Parathyroid adenoma (tissue), 2 donors: ENCODE data around the gene RHEBL1.
"Not testable (repeated sequence)": the region's sequence is repeated elsewhere in the genome, so short reads cannot be mapped to it uniquely, and the experiment has no call there.

Source experiments
- H2AFZ ChIP-seq: fragments of 300-600 bp; sonication (generic); one replicate; pipeline ENCODE4 v1.7.0; 2017; ENCODE audit warnings: antibody characterized with exemption, mild to moderate bottlenecking
- H3K27ac ChIP-seq: fragments of 300-600 bp; sonication (generic); one replicate; pipeline ENCODE4 v1.7.0; 2017
- H3K27me3 ChIP-seq: fragments of 300-600 bp; sonication (generic); one replicate; pipeline ENCODE4 v1.7.0; 2017; ENCODE audit warnings: low read length; ENCODE audit not compliant: control insufficient read depth, insufficient read depth
- H3K36me3 ChIP-seq: fragments of 300-600 bp; sonication (generic); one replicate; pipeline ENCODE4 v1.7.0; 2017; ENCODE audit warnings: low read length; ENCODE audit not compliant: control insufficient read depth, insufficient read depth
- H3K4me1 ChIP-seq: fragments of 300-600 bp; sonication (generic); one replicate; pipeline ENCODE4 v1.7.0; 2017; ENCODE audit warnings: control low read depth
- H3K4me2 ChIP-seq: fragments of 300-600 bp; sonication (generic); one replicate; pipeline ENCODE4 v1.7.0; 2017; ENCODE audit warnings: low read length
- H3K4me3 ChIP-seq: fragments of 300-600 bp; sonication (generic); one replicate; pipeline ENCODE4 v1.7.0; 2017; ENCODE audit warnings: low read depth, low read length
- H3K79me2 ChIP-seq: fragments of 300-600 bp; sonication (generic); one replicate; pipeline ENCODE4 v1.7.0; 2017; ENCODE audit warnings: control low read depth
- H3K9ac ChIP-seq: fragments of 300-600 bp; sonication (generic); one replicate; pipeline ENCODE4 v1.7.0; 2017; ENCODE audit warnings: mild to moderate bottlenecking
- H3K9me3 ChIP-seq: fragments of 300-600 bp; sonication (generic); one replicate; pipeline ENCODE4 v1.7.0; 2017; ENCODE audit warnings: low read length; ENCODE audit not compliant: control insufficient read depth
- TF ChIP-seq, protein P1 (sequence below): fragments of 300-600 bp; sonication (generic); IDR thresholded peaks from one replicate; pipeline ENCODE4 v1.7.0; 2017; ENCODE audit warnings: antibody characterized with exemption, mild to moderate bottlenecking
- donor health status: primary hyperparathyroidism.

The RHEBL1 gene

DNA sequence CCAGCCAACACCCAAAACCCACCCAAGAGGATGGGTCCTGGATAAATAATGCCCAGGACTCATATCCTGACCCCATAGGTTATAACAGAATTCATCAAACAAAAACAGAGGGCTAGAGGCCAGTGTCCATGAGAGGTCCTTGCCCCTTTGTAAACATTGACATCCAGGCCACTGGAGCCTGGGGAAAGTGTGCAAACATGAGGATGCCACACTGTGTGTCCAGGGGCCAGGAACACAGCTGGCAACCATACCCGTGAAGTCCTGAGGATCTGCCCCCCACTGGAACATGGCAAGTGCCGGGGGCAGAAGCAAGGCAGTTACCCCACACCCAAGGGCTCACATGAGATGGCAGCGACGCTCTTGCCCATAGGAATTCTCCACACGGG, 5.0 kb downstream of the RHEBL1 start:
- Histone ChIP-seq H3K27me3 (no peaks in the 10 kb centered on the region), H3K9me3 (no peaks in the 10 kb centered on the region), H3K9ac (no peak overlapping the region), H3K4me3 (no peak overlapping the region), H3K4me1 (no peaks in the 10 kb centered on the region), H2AFZ (no peak overlapping the region), H3K4me2 (no peak overlapping the region), H3K27ac (no peak overlapping the region), H3K79me2 (peaks cover 6% of the 10 kb centered on the region), H3K36me3 (no peaks in the 10 kb centered on the region)
- TF ChIP-seq, protein P1, sequence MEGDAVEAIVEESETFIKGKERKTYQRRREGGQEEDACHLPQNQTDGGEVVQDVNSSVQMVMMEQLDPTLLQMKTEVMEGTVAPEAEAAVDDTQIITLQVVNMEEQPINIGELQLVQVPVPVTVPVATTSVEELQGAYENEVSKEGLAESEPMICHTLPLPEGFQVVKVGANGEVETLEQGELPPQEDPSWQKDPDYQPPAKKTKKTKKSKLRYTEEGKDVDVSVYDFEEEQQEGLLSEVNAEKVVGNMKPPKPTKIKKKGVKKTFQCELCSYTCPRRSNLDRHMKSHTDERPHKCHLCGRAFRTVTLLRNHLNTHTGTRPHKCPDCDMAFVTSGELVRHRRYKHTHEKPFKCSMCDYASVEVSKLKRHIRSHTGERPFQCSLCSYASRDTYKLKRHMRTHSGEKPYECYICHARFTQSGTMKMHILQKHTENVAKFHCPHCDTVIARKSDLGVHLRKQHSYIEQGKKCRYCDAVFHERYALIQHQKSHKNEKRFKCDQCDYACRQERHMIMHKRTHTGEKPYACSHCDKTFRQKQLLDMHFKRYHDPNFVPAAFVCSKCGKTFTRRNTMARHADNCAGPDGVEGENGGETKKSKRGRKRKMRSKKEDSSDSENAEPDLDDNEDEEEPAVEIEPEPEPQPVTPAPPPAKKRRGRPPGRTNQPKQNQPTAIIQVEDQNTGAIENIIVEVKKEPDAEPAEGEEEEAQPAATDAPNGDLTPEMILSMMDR: no peak

DNA sequence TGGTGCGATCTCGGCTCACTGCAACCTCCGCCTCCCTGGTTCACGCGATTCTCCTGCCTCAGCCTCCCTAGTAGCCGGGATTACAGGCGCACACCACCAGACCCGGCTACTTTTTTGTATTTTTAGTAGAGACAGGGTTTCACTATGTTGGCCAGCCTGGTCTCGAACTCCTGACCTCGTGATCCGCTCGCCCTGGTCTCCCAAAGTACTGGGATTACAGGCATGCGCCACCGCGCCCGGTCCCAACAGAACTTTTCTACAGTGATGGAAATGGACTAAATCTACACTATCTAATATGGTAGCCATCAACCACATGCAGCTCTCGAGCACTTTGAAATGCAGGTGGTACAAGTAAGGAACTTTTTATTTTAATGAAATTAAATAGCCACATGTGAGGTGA, 7.9 kb downstream of the RHEBL1 start:
- not testable (repeated sequence) for H3K36me3 ChIP-seq, H3K4me3 ChIP-seq, H3K9me3 ChIP-seq, H3K27me3 ChIP-seq, H3K27ac ChIP-seq, H2AFZ ChIP-seq, H3K9ac ChIP-seq, H3K4me2 ChIP-seq
- Histone ChIP-seq H3K4me1 (peaks cover 20% of the 10 kb centered on the region), H3K79me2 (peaks cover 33% of the 10 kb centered on the region)

DNA sequence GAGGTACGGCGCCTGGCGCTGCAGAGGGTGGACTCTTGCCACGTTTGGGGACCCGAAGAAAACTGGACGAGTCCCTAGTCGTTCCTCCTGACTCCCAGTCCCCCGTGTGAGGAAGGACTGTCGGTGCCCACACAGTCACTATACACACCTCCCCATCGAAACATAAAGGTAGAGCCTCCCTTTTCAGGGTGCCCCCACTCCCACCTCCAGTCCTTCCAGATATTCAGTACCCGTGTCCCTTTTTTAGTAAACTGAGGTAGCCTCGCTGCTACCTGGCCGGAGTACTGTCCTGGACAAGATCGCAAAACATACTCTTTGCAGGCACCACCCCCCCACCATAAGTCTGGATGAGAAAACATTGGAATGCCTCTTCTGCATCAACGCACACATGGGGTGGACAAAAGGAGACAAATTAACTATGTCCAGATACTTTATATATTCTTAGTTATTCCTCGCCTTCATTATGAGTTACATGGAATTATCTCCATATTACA, 8.6 kb downstream of the RHEBL1 start:
- peak overlapping the region; percentile 89 for H3K4me3 ChIP-seq
- peaks cover 40% of the 10 kb centered on the region for H3K79me2 ChIP-seq
- H3K36me3 ChIP-seq: no peaks in the 10 kb centered on the region
- peak overlapping the region; percentile 98 for H3K27ac ChIP-seq
- H2AFZ ChIP-seq: peak overlapping the region; percentile 100
- no peaks in the 10 kb centered on the region for H3K9me3 ChIP-seq
- H3K9ac ChIP-seq: no peak overlapping the region
- peak overlapping the region; percentile 97 for H3K4me2 ChIP-seq
- TF ChIP-seq, protein P1: no peak
- H3K4me1 ChIP-seq: peaks cover 28% of the 10 kb centered on the region
- no peaks in the 10 kb centered on the region for H3K27me3 ChIP-seq

DNA sequence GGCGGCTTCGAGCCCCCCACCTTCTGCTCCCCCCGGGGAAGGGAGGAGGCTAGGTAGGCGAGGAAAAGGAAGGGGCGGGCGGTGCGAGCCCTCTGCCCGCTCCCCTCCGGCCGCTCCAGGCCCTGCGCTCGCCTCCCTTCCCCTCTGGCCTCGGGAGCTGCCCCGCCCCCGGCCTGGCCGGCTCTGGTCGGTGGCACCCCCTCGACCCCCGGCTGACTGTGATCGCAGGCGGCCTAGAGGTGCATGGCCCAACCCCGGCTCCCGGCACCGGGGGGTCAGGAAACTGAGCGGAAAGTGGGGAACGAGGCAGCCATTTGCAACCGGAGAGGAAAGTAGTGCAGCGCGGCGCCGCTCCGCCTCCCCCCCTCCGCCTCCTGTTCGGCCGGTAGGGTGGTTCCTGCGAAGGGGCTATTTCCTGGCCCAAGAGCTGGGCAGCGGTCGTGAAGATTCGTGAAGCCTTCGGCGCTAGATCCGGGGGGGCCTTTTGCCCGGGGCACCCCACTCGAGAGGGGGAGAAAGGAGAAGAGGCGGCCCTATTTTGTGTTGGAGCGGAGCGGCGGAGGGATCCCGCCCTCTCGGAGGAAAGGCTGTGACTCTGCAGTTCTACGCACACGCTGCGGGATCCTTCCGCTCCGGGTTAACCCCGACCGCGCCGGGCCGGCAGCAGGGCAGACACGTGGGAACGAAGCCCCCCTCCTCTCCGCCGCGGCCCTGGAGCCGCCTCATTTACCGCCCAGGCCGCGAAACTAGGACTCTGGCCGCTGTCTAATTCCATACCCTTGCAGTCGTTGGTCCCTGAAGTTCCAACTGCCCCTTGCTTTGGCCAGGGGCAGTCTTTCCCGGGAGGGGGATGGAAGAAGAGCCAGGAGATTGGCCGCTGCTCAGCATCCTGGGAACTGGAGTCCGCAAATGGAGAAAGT, 9.3 kb downstream of the RHEBL1 start, which contains the start of gene KMT2D:
TSS of gene KMT2D (minus strand) at position 558 of the 920 bp plus-strand sequence. CDS start 5,470 bp downstream, outside the sequence.
- H3K4me1 ChIP-seq: peaks cover 32% of the 10 kb centered on the region
- no peaks in the 10 kb centered on the region for H3K27me3 ChIP-seq
- peak within 1 kb of the TSS; percentile 97 for H3K4me2 ChIP-seq

More for the DNA sequence above, 9.3 kb downstream of the RHEBL1 start, which contains the start of gene KMT2D:
- Histone ChIP-seq H3K9me3 (no peaks in the 10 kb centered on the region), H3K4me3 (peak within 1 kb of the TSS; percentile 89), H3K27ac (peak within 1 kb of the TSS; percentile 98), H3K79me2 (peaks cover 46% of the 10 kb centered on the region), H3K36me3 (no peaks in the 10 kb centered on the region), H2AFZ (peak within 1 kb of the TSS; percentile 100), H3K9ac (peak within 1 kb of the TSS; percentile 98)
- TF ChIP-seq, protein P1: no peak
